Upper lobe of right lung (tissue), 1 donor: ENCODE data around the gene OLA1. TPM values are rescaled to one million over a fixed set of nuclear protein-coding genes. Genes with fewer than 3 reads are reported as not detected.

Experiments
- ATAC-seq: fragments of 200-7000 bp; cut with Tn5 transposase; one replicate; pipeline ENCODE4 v1.9.1; 2020; ENCODE audit warnings: mild to moderate bottlenecking, moderate library complexity
- DNase-seq: peaks from one replicate; pipeline ENCODE4 v3.0.0-alpha.2; 2020
- H3K27ac ChIP-seq: fragments of 200-600 bp; one replicate; pipeline ENCODE4 v1.8.0; 2022
- H3K27me3 ChIP-seq: fragments of 200-600 bp; one replicate; pipeline ENCODE4 v1.8.0; 2022; ENCODE audit warnings: mild to moderate bottlenecking
- H3K36me3 ChIP-seq: fragments of 200-600 bp; one replicate; pipeline ENCODE4 v1.8.0; 2022
- H3K4me1 ChIP-seq: fragments of 200-600 bp; one replicate; pipeline ENCODE4 v1.8.0; 2022
- H3K4me3 ChIP-seq: fragments of 200-600 bp; one replicate; pipeline ENCODE4 v1.8.0; 2022; ENCODE audit warnings: mild to moderate bottlenecking
- H3K9me3 ChIP-seq: fragments of 200-600 bp; one replicate; pipeline ENCODE4 v1.8.0; 2022
- intact Hi-C: fragments of 100-400 bp; cut with DNase I; formaldehyde crosslinking; loops from one replicate; pipeline ENCODE4 v1.11.0; 2022
- total RNA-seq: library from RNA; stranded (reverse); fragmentation: NEBNext Ultra II Directional; extraction: Animal tissue kit (Norgen Biotek cat#: 25700); gene quantifications from one replicate; pipeline ENCODE4 v1.2.1, GENCODE V29; 2021
- TF ChIP-seq, protein P1 (sequence below): fragments of 200-600 bp; IDR thresholded peaks from one replicate; pipeline ENCODE4 v1.8.0; 2022; ENCODE audit warnings: antibody characterized with exemption
- donor health status: DM: no; HTN: yes; CAD: no; lungs with severe emphysema.

The OLA1 gene
- total RNA-seq, 1 donor from 2014 or later = 50.2 TPM

DNA sequence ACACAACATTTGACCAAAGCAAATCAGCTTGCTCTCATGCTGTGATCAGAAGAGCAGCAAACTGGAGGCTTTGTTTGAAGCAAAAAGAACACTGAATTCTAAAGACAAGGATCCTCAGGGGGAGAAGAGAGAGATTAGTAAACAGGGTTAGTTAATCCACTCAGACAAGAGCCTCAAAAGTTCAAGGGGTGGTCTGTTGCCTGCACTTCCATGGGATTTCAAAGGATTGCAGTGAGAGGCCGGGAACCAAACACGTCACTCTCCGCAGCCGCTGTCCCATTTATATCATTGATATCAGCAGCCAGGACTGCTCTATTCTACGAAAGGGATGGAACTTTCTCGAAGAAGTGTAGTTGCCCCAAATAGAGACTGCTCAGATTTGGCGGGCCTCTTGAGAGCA lies 185.4 kb downstream of the OLA1 start:
- no peak overlapping the region for H3K4me3 ChIP-seq
- ATAC-seq (no peak), DNase-seq (no peak)

DNA sequence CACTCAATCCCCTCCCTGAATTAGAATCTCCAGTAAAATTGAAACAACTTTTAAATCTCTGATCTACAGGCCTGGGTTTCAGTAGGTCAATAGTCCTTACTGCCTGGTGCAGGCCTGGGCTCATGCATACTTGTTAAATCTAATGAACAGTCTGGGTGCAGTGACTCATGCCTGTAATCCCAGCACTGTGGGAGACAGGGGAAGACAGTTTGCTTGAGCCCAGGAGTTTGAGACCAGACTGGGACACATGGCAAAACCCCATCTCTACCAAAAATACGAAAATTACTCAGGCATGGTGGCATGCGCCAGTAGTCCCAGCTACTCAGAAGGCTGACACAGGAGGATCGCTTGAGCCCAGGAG lies 188.5 kb downstream of the OLA1 start:
- ATAC-seq (no peak), DNase-seq (no peak)
- TF ChIP-seq, protein P1, sequence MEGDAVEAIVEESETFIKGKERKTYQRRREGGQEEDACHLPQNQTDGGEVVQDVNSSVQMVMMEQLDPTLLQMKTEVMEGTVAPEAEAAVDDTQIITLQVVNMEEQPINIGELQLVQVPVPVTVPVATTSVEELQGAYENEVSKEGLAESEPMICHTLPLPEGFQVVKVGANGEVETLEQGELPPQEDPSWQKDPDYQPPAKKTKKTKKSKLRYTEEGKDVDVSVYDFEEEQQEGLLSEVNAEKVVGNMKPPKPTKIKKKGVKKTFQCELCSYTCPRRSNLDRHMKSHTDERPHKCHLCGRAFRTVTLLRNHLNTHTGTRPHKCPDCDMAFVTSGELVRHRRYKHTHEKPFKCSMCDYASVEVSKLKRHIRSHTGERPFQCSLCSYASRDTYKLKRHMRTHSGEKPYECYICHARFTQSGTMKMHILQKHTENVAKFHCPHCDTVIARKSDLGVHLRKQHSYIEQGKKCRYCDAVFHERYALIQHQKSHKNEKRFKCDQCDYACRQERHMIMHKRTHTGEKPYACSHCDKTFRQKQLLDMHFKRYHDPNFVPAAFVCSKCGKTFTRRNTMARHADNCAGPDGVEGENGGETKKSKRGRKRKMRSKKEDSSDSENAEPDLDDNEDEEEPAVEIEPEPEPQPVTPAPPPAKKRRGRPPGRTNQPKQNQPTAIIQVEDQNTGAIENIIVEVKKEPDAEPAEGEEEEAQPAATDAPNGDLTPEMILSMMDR = no peak
- H3K4me3 ChIP-seq = no peak overlapping the region
- no peak overlapping the region for H3K27ac ChIP-seq
- no peaks in the 10 kb centered on the region for H3K27me3 ChIP-seq
- H3K36me3 ChIP-seq = no peaks in the 10 kb centered on the region
- H3K9me3 ChIP-seq = no peaks in the 10 kb centered on the region
- peaks cover 4% of the 10 kb centered on the region for H3K4me1 ChIP-seq
- intact Hi-C loops = no loop called here

More for the DNA sequence above, 185.4 kb downstream of the OLA1 start:
- H3K36me3 ChIP-seq = no peaks in the 10 kb centered on the region
- intact Hi-C loops = no loop called here
- H3K4me1 ChIP-seq = peaks cover 3% of the 10 kb centered on the region
- H3K27ac ChIP-seq = no peak overlapping the region
- peaks cover 3% of the 10 kb centered on the region for H3K27me3 ChIP-seq
- no peaks in the 10 kb centered on the region for H3K9me3 ChIP-seq
- TF ChIP-seq, protein P1 = no peak

DNA sequence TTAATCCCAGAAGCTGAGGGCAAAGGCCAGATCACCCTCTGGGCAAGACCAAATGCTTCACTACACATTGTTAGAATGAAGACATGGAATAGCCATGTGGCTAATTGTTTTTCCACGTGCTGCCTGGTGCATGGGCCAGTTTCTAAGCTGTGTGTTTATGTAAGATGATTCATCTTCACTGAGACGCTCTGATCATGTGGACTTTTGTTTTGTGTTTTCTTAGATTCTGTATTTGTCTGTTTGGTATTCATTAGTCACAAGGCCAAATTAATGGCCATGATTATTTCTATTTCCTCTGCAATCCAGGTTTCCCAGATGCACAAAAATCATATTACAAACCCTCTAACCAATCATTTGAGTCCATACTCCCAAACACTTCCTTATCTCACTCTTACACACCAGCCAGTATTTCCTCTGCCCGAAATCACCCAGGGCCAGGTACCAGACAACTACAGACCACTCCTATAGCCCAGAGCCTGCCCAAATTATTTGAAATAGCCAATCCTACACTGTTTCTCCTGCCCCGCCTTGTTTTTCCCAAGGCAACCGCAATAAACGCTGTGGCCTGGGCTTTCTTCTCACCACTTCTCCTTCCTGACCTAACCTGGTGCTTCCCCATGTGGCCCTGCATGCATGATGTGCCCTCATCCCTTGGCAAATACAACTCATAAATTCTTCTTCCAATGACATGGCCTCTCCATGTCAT lies 189.0 kb downstream of the OLA1 start:
- Histone ChIP-seq H3K4me1 (peaks cover 4% of the 10 kb centered on the region), H3K27ac (no peak overlapping the region), H3K4me3 (no peak overlapping the region), H3K27me3 (no peaks in the 10 kb centered on the region), H3K36me3 (no peaks in the 10 kb centered on the region), H3K9me3 (no peaks in the 10 kb centered on the region)
- ATAC-seq (peak; percentile 68), DNase-seq (no peak)
- intact Hi-C loops = no loop called here
- TF ChIP-seq, protein P1 = no peak

DNA sequence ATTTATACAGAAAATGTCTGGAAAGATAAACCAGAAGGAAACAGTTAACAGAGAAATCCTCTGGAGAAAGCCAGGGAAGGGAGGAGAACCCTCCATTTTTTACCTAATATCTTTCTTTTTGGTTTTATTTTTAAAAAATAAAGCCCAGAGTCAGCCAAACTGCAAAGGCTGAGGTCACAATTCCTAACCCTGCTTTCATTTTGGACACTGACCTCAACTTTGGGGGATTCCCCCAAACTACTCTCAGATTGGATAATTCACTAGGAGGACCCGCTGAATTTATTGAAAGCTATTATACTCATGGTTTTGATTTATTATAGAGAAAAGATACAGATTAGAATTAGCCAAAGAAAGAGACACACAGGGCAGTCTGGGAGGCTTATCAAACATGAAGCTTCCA lies 189.9 kb downstream of the OLA1 start:
- intact Hi-C loops = no loop called here
- H3K4me1 ChIP-seq = peaks cover 10% of the 10 kb centered on the region
- H3K9me3 ChIP-seq = no peaks in the 10 kb centered on the region
- TF ChIP-seq, protein P1 = no peak
- H3K36me3 ChIP-seq = no peaks in the 10 kb centered on the region
- no peak overlapping the region for H3K4me3 ChIP-seq
- H3K27ac ChIP-seq = no peak overlapping the region
- DNase-seq = no peak
- no peak for ATAC-seq
- no peaks in the 10 kb centered on the region for H3K27me3 ChIP-seq

DNA sequence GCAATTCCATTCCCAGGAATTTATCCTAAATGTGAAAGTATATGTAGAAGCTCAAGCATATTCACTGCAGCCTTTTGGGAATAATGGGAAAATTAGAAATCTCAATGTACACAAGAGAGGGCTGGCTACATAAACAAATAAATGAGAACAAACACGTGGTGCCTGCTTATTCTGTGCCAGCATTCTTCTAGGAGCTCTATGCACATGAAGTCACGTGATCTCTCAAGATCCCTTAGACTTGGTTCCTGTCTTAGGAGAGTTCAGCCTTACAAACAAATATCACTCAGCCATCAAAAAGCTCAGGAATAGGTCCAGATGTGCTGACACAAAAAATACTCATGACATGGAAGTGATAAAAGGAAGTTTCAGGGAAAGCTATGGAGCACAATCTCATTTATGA lies 190.3 kb downstream of the OLA1 start:
- Histone ChIP-seq H3K27me3 (no peaks in the 10 kb centered on the region), H3K36me3 (no peaks in the 10 kb centered on the region), H3K4me1 (peaks cover 10% of the 10 kb centered on the region), H3K9me3 (no peaks in the 10 kb centered on the region), H3K4me3 (no peak overlapping the region), H3K27ac (no peak overlapping the region)
- DNase-seq (no peak), ATAC-seq (no peak)
- intact Hi-C loops = no loop called here
- TF ChIP-seq, protein P1 = no peak

DNA sequence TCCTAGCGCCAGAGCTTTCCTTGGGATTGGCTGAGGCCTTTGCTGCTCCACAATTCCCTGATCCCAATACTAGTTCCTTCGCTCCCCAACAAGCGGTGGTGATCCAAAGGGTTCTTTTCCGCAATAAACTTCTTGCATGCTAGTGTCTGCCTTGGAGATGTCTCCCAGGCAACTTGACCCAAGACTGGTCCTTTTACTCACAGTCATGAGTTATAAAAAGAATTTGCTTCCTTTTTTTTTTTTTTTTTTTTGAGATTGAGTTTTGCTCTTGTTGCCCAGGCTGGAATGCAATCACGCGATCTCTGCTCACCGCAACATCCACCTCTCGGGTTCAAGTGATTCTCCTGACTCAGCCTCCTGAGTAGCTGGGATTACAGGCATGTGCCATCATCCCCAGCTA lies 193.4 kb downstream of the OLA1 start:
- TF ChIP-seq, protein P1 = no peak
- no peak overlapping the region for H3K27ac ChIP-seq
- no peaks in the 10 kb centered on the region for H3K9me3 ChIP-seq
- ATAC-seq = no peak
- H3K27me3 ChIP-seq = no peaks in the 10 kb centered on the region
- intact Hi-C loops = no loop called here
- peaks cover 10% of the 10 kb centered on the region for H3K4me1 ChIP-seq
- H3K36me3 ChIP-seq = no peaks in the 10 kb centered on the region
- no peak overlapping the region for H3K4me3 ChIP-seq
- no peak for DNase-seq
